ENCODE measurements around the gene TAGLN2. TPM values are rescaled to one million over a fixed set of nuclear protein-coding genes. Genes with fewer than 3 reads are reported as not detected.

The TAGLN2 gene
- total and polyA plus RNA-seq, 4 donors, result 75.1 to 101 (median 89.2) TPM

DNA sequence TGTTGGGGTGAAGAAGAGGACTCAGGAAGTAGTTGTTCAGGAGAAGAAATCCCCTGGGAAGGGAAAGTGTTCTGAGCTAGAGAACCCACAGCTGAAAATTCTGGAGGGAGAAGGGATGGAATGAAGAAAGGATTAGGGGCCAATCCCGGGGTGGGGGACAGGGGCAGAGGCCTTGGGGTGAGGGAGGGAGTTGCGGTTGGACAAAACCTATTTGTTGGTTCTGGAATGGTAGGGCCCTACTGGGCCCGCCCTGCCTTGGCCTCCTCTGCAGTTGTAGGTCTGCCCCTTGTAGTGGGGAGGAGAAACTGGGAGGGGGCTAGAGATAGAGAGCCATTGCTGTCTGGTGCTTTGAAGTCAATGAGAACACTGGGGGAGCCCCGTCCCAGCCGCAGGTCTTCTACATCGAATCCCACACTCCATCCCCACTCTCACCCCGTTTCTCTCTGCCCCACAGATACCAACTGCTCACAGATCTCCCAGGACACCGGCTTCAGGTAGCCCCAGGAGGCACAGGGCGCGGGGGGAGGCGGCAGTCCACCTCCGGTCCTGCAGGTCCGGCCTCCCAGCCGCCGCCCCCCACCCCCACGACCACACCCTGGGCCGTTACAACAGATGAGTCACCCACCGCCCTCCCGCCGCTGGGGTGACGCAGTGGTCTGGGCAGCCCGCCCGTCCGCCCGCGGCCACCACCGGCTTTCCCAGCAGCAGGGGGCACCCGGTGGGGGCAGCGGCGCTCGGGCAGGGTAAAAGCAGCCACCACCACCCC, 1.1 kb downstream of the TAGLN2 start:
- WGBS (ENCODE audit: insufficient coverage), result 7% methylated on average over 23 of the region's 31 CpGs
- H3K27ac ChIP-seq (ENCODE audit: low read depth, low read length), result peak overlapping the region; percentile 77
- peak overlapping the region; percentile 65 for H3K4me3 ChIP-seq (ENCODE audit: low read depth, low read length)
- peaks cover 41% of the 10 kb centered on the region for H3K4me1 ChIP-seq (ENCODE audit: control insufficient read depth, insufficient read depth, low read length)
- H3K27me3 ChIP-seq (ENCODE audit: control insufficient read depth, insufficient read depth, low read length), result peaks cover 23% of the 10 kb centered on the region
- peaks cover 34% of the 10 kb centered on the region for H3K36me3 ChIP-seq (ENCODE audit: control insufficient read depth, insufficient read depth, low read length)
- DNase-seq (ENCODE audit: low read depth in 4 of 6, low spot score in 6 of 6), result peak in 1 of 6 donors; percentile 67
- no peaks in the 10 kb centered on the region for H3K9me3 ChIP-seq (ENCODE audit: control insufficient read depth, insufficient read depth, low read length)

DNA sequence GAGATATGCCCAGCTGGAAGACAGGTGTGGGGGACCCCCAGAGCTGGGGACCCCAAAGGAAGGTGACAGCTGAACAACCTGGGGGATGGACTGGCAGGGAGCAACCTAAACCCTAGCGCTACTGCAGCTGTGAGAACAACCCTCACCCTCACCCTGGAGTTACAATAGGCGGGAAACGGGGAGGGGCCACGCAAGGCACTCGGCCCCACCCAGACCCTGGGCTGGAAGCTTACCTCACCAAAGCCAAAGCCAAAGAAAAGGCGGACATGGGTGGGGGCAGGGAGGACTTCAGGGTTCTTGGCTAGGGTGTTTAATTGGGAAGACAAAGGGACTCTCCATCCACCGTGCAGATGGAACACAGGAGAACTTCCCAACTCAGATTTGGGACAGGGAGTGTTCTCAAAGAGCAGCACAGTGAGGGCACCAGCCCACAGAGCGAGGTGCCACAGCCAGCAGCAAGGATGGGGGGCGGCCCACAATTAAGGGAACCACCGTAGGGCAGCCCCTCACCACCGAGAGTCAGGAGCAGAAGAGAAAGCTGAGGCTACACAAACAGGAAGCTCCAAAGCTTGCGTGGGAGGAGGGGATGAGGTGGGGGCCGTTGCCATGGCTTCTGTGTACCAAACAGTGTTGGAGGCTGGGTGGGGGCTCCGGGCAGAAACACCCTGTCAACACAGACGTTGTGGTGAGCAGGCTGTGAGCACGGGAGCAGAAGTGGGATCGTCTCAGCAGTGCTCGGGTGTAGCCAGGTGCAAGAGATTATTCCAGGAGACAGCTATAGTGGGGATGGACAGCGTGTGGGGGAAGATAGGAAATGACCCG, 1.9 kb downstream of the TAGLN2 start:
- Histone ChIP-seq H3K9me3 (ENCODE audit: control insufficient read depth, insufficient read depth, low read length) (no peaks in the 10 kb centered on the region), H3K36me3 (ENCODE audit: control insufficient read depth, insufficient read depth, low read length) (peaks cover 28% of the 10 kb centered on the region), H3K4me3 (ENCODE audit: low read depth, low read length) (peak overlapping the region; percentile 65), H3K27me3 (ENCODE audit: control insufficient read depth, insufficient read depth, low read length) (peaks cover 23% of the 10 kb centered on the region), H3K4me1 (ENCODE audit: control insufficient read depth, insufficient read depth, low read length) (peaks cover 41% of the 10 kb centered on the region), H3K27ac (ENCODE audit: low read depth, low read length) (peak overlapping the region; percentile 69)
- peak in 1 of 6 donors; percentile 76 for DNase-seq (ENCODE audit: low read depth in 4 of 6, low spot score in 6 of 6)
- WGBS (ENCODE audit: insufficient coverage), result 49% methylated on average over 16 of the region's 20 CpGs

DNA sequence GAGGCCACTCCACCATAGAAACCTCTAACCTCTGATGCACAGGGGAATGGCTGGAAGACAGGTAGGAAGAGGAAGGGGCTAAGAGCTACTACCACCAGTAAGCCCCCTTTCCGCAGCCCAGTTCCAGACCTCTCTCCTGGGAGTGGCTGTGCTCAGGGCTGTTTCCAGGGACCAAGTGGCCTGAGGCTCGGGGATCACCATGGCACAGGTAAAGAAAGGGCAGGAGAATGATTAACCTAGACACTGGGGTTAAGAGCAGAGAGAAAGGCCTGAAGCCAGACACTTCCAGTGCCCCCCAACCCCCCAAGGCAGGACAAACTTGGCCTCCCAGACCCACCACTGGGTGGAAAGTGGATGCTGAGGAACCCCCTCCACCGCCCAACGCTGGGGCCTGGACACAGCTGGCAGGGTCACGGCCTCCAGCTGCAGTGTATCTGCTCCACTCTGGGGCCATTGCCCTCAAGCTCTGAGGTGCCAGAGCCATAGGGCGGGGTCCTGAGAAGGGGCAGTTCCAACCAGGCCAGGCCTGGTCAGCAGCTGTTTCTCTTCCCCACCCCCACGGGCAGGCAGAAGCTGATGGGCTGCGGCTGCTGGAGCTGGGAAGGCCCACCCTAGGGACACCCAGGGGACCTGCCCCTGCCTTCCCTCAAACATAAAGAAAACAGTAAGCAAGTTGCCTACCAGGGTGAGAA, 2.6 kb downstream of the TAGLN2 start:
- H3K9me3 ChIP-seq (ENCODE audit: control insufficient read depth, insufficient read depth, low read length), result no peaks in the 10 kb centered on the region
- peaks cover 41% of the 10 kb centered on the region for H3K4me1 ChIP-seq (ENCODE audit: control insufficient read depth, insufficient read depth, low read length)
- H3K36me3 ChIP-seq (ENCODE audit: control insufficient read depth, insufficient read depth, low read length), result peaks cover 23% of the 10 kb centered on the region
- peak overlapping the region; percentile 69 for H3K27ac ChIP-seq (ENCODE audit: low read depth, low read length)
- 68% methylated on average over 6 of the region's 8 CpGs for WGBS (ENCODE audit: insufficient coverage)
- no peak overlapping the region for H3K4me3 ChIP-seq (ENCODE audit: low read depth, low read length)
- H3K27me3 ChIP-seq (ENCODE audit: control insufficient read depth, insufficient read depth, low read length), result peaks cover 23% of the 10 kb centered on the region
- DNase-seq (ENCODE audit: low read depth in 4 of 6, low spot score in 6 of 6), result no peak

DNA sequence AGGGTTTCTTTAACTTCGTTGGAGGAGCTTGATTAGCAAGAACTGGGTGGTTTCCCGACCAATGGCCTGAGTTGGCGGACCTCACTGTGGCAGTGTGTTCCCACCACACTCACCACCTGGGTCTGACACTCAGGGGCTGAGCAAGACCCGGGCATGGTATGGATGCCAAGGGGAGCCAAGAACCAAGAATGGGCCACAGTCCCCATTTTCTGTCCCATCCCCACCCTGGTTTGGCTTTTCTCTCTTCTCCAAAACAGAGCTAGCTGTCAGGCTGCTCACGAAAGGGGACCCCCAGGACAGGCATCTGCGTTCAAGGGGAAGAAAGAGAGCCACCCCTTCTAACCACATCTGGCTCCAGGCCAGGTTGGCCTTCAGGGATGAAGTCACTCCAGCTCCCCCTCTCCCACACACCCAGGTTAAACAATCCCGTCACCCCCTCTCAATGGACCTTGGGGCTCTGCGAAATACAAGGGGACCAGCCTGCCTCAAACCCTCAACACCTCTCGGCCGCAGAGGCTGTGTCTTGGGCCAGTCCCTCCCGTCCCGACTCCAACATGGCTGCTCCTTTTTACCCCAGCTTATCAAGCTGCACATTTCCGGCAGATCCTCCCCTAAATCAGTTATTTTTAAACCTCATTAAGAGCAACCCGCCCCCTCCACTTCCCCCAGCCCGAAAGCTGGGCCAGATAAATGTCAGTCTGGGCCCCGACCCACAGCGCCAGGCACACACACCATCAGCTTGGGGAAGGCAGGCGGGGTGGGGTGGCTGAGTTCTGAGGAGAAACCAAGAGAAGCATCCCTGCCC, 3.4 kb downstream of the TAGLN2 start:
- Histone ChIP-seq H3K27me3 (ENCODE audit: control insufficient read depth, insufficient read depth, low read length) (peaks cover 18% of the 10 kb centered on the region), H3K4me1 (ENCODE audit: control insufficient read depth, insufficient read depth, low read length) (peaks cover 41% of the 10 kb centered on the region)
- WGBS (ENCODE audit: insufficient coverage), result 86% methylated on average over 12 of the region's 18 CpGs

DNA sequence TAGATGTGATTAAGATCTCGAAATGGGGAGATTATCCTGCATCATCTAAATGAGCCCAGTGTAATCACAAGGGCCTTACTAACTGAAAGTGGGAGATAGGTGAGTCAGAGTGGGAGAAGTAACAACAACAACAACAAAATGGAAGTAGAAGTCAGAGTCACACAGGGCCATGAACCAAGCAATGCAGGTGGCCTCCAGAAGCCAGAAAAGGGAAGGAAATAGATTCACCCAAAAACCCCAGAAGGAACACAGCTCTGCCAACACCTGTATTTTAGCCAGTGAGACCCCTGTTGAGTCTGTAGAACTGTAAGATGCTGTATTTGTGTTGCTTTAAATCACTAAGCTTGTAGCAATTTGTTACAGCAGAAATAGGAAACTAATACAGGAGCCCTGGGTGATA, 4.1 kb downstream of the TAGLN2 start:
- Histone ChIP-seq H3K4me1 (ENCODE audit: control insufficient read depth, insufficient read depth, low read length) (peaks cover 48% of the 10 kb centered on the region), H3K27ac (ENCODE audit: low read depth, low read length) (no peak overlapping the region), H3K27me3 (ENCODE audit: control insufficient read depth, insufficient read depth, low read length) (peaks cover 16% of the 10 kb centered on the region), H3K4me3 (ENCODE audit: low read depth, low read length) (no peak overlapping the region), H3K9me3 (ENCODE audit: control insufficient read depth, insufficient read depth, low read length) (no peaks in the 10 kb centered on the region), H3K36me3 (ENCODE audit: control insufficient read depth, insufficient read depth, low read length) (peaks cover 15% of the 10 kb centered on the region)
- DNase-seq (ENCODE audit: low read depth in 4 of 6, low spot score in 6 of 6), result no peak
- WGBS (ENCODE audit: insufficient coverage), result no CpG with 5 or more reads among the region's 1 CpG

More for the DNA sequence above, 3.4 kb downstream of the TAGLN2 start:
- Histone ChIP-seq H3K9me3 (ENCODE audit: control insufficient read depth, insufficient read depth, low read length) (no peaks in the 10 kb centered on the region), H3K36me3 (ENCODE audit: control insufficient read depth, insufficient read depth, low read length) (peaks cover 15% of the 10 kb centered on the region), H3K27ac (ENCODE audit: low read depth, low read length) (no peak overlapping the region), H3K4me3 (ENCODE audit: low read depth, low read length) (no peak overlapping the region)
- no peak for DNase-seq (ENCODE audit: low read depth in 4 of 6, low spot score in 6 of 6)

DNA sequence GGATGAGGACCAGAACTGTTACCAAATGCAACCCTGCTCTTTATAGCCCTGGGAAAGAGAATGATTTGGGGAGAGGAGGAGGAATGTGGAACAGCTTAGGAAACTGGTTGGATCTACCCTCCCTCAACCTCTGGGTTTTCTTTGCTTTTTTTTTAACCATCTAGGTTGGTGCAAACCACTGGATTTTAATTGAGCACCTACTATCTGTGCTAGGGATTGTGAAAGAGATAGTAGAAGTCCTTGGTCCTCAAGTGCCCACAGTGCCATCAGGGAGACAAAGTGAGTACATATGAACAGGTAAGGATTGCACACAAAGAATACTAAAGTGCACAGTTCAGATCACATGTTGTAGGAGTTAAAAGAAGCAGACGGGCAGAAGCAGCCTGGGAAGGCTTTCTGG, 4.7 kb downstream of the TAGLN2 start:
- Histone ChIP-seq H3K27ac (ENCODE audit: low read depth, low read length) (no peak overlapping the region), H3K9me3 (ENCODE audit: control insufficient read depth, insufficient read depth, low read length) (no peaks in the 10 kb centered on the region), H3K4me3 (ENCODE audit: low read depth, low read length) (no peak overlapping the region), H3K36me3 (ENCODE audit: control insufficient read depth, insufficient read depth, low read length) (peaks cover 15% of the 10 kb centered on the region), H3K4me1 (ENCODE audit: control insufficient read depth, insufficient read depth, low read length) (peaks cover 48% of the 10 kb centered on the region), H3K27me3 (ENCODE audit: control insufficient read depth, insufficient read depth, low read length) (peaks cover 10% of the 10 kb centered on the region)
- no peak for DNase-seq (ENCODE audit: low read depth in 4 of 6, low spot score in 6 of 6)
- WGBS (ENCODE audit: insufficient coverage), result no CpG with 5 or more reads among the region's 1 CpG

DNA sequence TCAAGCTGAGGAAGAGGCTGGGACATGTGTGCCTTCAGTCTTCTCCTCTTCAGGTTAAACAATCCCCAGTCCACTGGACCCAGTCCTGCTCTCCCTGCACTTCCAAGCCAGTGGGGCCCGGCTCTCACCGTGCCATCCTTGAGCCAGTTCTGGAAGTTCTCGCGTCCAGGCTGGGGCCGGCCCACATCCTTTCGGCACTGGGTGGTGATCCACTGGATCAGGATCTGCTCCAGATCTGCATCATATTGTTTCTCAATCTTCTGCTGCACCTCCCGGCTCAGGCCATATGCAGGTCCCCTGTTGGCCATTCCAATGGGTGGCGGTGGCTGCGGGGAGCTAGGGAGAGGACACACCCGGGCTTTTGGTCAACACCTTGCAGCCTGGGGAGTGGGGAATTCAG, 5.1 kb downstream of the TAGLN2 start:
- H3K4me3 ChIP-seq (ENCODE audit: low read depth, low read length), result no peak overlapping the region
- no peaks in the 10 kb centered on the region for H3K9me3 ChIP-seq (ENCODE audit: control insufficient read depth, insufficient read depth, low read length)
- H3K4me1 ChIP-seq (ENCODE audit: control insufficient read depth, insufficient read depth, low read length), result peaks cover 47% of the 10 kb centered on the region
- peaks cover 6% of the 10 kb centered on the region for H3K27me3 ChIP-seq (ENCODE audit: control insufficient read depth, insufficient read depth, low read length)
- H3K27ac ChIP-seq (ENCODE audit: low read depth, low read length), result no peak overlapping the region
- DNase-seq (ENCODE audit: low read depth in 4 of 6, low spot score in 6 of 6), result no peak
- H3K36me3 ChIP-seq (ENCODE audit: control insufficient read depth, insufficient read depth, low read length), result peaks cover 15% of the 10 kb centered on the region
- 97% methylated on average over 10 of the region's 10 CpGs for WGBS (ENCODE audit: insufficient coverage)

DNA sequence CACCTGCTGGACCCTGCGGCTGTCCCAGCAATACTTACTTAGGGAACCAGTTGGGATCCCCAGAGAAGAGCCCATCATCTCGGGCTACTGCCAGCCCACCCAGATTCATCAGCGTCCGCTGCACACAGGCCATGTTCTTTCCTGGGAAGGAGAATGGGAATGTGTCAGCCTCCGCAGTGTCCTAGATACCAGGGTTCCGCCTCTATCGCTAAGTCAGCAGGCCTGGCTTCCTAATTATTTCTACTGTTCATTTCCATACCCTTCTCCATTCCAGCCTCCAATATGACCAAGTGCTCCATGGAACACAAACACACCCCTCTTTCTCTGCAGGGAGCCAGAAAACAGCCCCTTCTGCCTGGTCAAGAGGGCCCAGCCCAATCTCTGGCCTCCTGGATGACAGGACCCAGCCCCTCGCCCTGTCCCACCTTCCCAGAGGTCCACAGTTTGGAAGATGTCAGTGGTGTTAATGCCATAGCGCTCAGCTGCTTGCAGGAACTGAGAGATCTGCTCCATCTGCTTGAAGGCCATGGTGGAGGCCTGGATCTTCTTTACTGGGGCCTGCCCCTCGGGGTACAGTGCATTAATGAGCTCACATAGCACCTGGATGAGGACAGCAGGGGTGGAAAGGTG, 6.0 kb downstream of the TAGLN2 start:
- H3K9me3 ChIP-seq (ENCODE audit: control insufficient read depth, insufficient read depth, low read length), result no peaks in the 10 kb centered on the region
- peaks cover 38% of the 10 kb centered on the region for H3K4me1 ChIP-seq (ENCODE audit: control insufficient read depth, insufficient read depth, low read length)
- H3K36me3 ChIP-seq (ENCODE audit: control insufficient read depth, insufficient read depth, low read length), result peaks cover 12% of the 10 kb centered on the region
- H3K27me3 ChIP-seq (ENCODE audit: control insufficient read depth, insufficient read depth, low read length), result no peaks in the 10 kb centered on the region
- H3K27ac ChIP-seq (ENCODE audit: low read depth, low read length), result no peak overlapping the region
- DNase-seq (ENCODE audit: low read depth in 4 of 6, low spot score in 6 of 6), result no peak
- WGBS (ENCODE audit: insufficient coverage), result 85% methylated on average over 7 of the region's 10 CpGs
- H3K4me3 ChIP-seq (ENCODE audit: low read depth, low read length), result no peak overlapping the region
